ENCODE results near the gene SUN2. TPM values are rescaled to one million over a fixed set of nuclear protein-coding genes. Genes with fewer than 3 reads are reported as not detected.

The SUN2 gene
- polyA plus RNA-seq, 3 donors = 47.3 to 50.6 (median 47.6) TPM

GRCh38 chr22:38699784-38700183, 56.0 kb downstream of the SUN2 start:
- no peak for DNase-seq (ENCODE audit: low read depth in 3 of 3, low spot score in 2 of 3)

GRCh38 chr22:38699143-38699542, 56.7 kb downstream of the SUN2 start:
- DNase-seq (ENCODE audit: low read depth in 3 of 3, low spot score in 2 of 3) = no peak

- no peak for DNase-seq (ENCODE audit: low read depth in 3 of 3, low spot score in 2 of 3)
These were observed 57.2 kb downstream of the SUN2 start for GRCh38 chr22:38698407-38699094.

- no peak for DNase-seq (ENCODE audit: low read depth in 3 of 3, low spot score in 2 of 3)
These were observed 58.2 kb downstream of the SUN2 start for GRCh38 chr22:38697425-38698089.

GRCh38 chr22:38696606-38697424, 59.0 kb downstream of the SUN2 start:
- no peak for DNase-seq (ENCODE audit: low read depth in 3 of 3, low spot score in 2 of 3)

- no peak for DNase-seq (ENCODE audit: low read depth in 3 of 3, low spot score in 2 of 3)
These were observed 60.9 kb downstream of the SUN2 start for GRCh38 chr22:38694940-38695339.

GRCh38 chr22:38694049-38694448, 61.7 kb downstream of the SUN2 start:
- DNase-seq (ENCODE audit: low read depth in 3 of 3, low spot score in 2 of 3) = no peak

GRCh38 chr22:38689651-38690050, 66.1 kb downstream of the SUN2 start:
- no peak for DNase-seq (ENCODE audit: low read depth in 3 of 3, low spot score in 2 of 3)

- DNase-seq (ENCODE audit: low read depth in 3 of 3, low spot score in 2 of 3) = no peak
These were observed 70.0 kb downstream of the SUN2 start for GRCh38 chr22:38685761-38686160.

- no peak for DNase-seq (ENCODE audit: low read depth in 3 of 3, low spot score in 2 of 3)
These were observed 70.9 kb downstream of the SUN2 start for GRCh38 chr22:38684895-38685294.

Other genes starting within 250 kb of the SUN2 start
- gene DDX17, start 249.7 kb downstream of the SUN2 start, polyA plus RNA-seq (ENCODE audit: insufficient read length in 3 of 3) = 100 to 1,000 TPM; 725 to 879 (median 768) TPM
- 1 to 10 TPM; 5.0 to 6.7 (median 5.4) TPM for gene DMC1, start 185.8 kb downstream of the SUN2 start, polyA plus RNA-seq (ENCODE audit: insufficient read length in 3 of 3)
- gene FAM227A, start 99.6 kb downstream of the SUN2 start, polyA plus RNA-seq (ENCODE audit: insufficient read length in 3 of 3) = 1 to 10 TPM; 4.4 to 7.9 (median 5.3) TPM
- 10 to 100 TPM; 60.4 to 62.6 (median 61.8) TPM for gene CBY1, start 99.4 kb downstream of the SUN2 start, polyA plus RNA-seq (ENCODE audit: insufficient read length in 3 of 3)
- gene TOMM22, start 74.0 kb downstream of the SUN2 start, polyA plus RNA-seq (ENCODE audit: insufficient read length in 3 of 3) = 100 to 1,000 TPM in 2 of 3 donors, 10 to 100 TPM in 1; 99.8 to 103 (median 103) TPM
- 10 to 100 TPM; 36.9 to 41.4 (median 39.2) TPM for gene JOSD1, start 55.1 kb downstream of the SUN2 start, polyA plus RNA-seq (ENCODE audit: insufficient read length in 3 of 3)
- 10 to 100 TPM; 42.0 to 44.0 (median 42.0) TPM for gene GTPBP1, start 50.1 kb downstream of the SUN2 start, polyA plus RNA-seq (ENCODE audit: insufficient read length in 3 of 3)
- gene DNAL4, start 38.1 kb upstream of the SUN2 start, polyA plus RNA-seq (ENCODE audit: insufficient read length in 3 of 3) = 10 to 100 TPM; 32.2 to 38.0 (median 35.5) TPM
- gene NPTXR, start 88.0 kb upstream of the SUN2 start, polyA plus RNA-seq (ENCODE audit: insufficient read length in 3 of 3) = 1 to 10 TPM; 4.1 to 4.4 (median 4.3) TPM
- gene CBX6, start 116.2 kb upstream of the SUN2 start, polyA plus RNA-seq (ENCODE audit: insufficient read length in 3 of 3) = 10 to 100 TPM; 32.4 to 37.5 (median 33.3) TPM
- not detected for gene APOBEC3A, start 201.6 kb upstream of the SUN2 start, polyA plus RNA-seq (ENCODE audit: insufficient read length in 3 of 3)
- 1 to 10 TPM; 5.8 to 8.2 (median 6.7) TPM for gene APOBEC3B, start 226.3 kb upstream of the SUN2 start, polyA plus RNA-seq (ENCODE audit: insufficient read length in 3 of 3)

All from right renal cortex interstitium (tissue), 3 donors.